HG03103 (cell line): ENCODE data around the gene PKHD1.

Source experiments
- ATAC-seq: cut with Tn5 transposase; IDR thresholded peaks from one replicate; pipeline ENCODE4 v1.9.1; 2021; ENCODE audit warnings: low read depth; ENCODE audit not compliant: unreplicated experiment

The PKHD1 gene

GRCh38 chr6:51824940-51825339 lies 262.5 kb downstream of the PKHD1 start:
- ATAC-seq: no peak

GRCh38 chr6:51820555-51820954 lies 266.9 kb downstream of the PKHD1 start:
- no peak for ATAC-seq

GRCh38 chr6:51818520-51819022 lies 268.8 kb downstream of the PKHD1 start:
- ATAC-seq: no peak

GRCh38 chr6:51817832-51818231 lies 269.6 kb downstream of the PKHD1 start:
- no peak for ATAC-seq

GRCh38 chr6:51814418-51814817 lies 273.0 kb downstream of the PKHD1 start:
- ATAC-seq: peak; percentile 72

GRCh38 chr6:51813904-51814303 lies 273.5 kb downstream of the PKHD1 start:
- ATAC-seq: no peak

GRCh38 chr6:51812231-51812630 lies 275.2 kb downstream of the PKHD1 start:
- no peak for ATAC-seq

GRCh38 chr6:51805517-51805916 lies 281.9 kb downstream of the PKHD1 start:
- ATAC-seq: peak; percentile 94

- ATAC-seq: no peak
Measured at GRCh38 chr6:51800603-51801002, 286.8 kb downstream of the PKHD1 start.

GRCh38 chr6:51793393-51793792 lies 294.0 kb downstream of the PKHD1 start:
- ATAC-seq: no peak

GRCh38 chr6:51792273-51793030 lies 295.0 kb downstream of the PKHD1 start:
- ATAC-seq: no peak

- ATAC-seq: no peak
Measured at GRCh38 chr6:51790946-51791345, 296.5 kb downstream of the PKHD1 start.

- no peak for ATAC-seq
Measured at GRCh38 chr6:51788121-51788520, 299.3 kb downstream of the PKHD1 start.

GRCh38 chr6:51778666-51779065 lies 308.7 kb downstream of the PKHD1 start:
- ATAC-seq: no peak

- no peak for ATAC-seq
Measured at GRCh38 chr6:51777618-51778017, 309.8 kb downstream of the PKHD1 start.

GRCh38 chr6:51775942-51776860 lies 311.2 kb downstream of the PKHD1 start:
- ATAC-seq: no peak

GRCh38 chr6:51768087-51768486 lies 319.3 kb downstream of the PKHD1 start:
- ATAC-seq: no peak

GRCh38 chr6:51765230-51765629 lies 322.2 kb downstream of the PKHD1 start:
- no peak for ATAC-seq

GRCh38 chr6:51753635-51754034 lies 333.8 kb downstream of the PKHD1 start:
- no peak for ATAC-seq

- no peak for ATAC-seq
Measured at GRCh38 chr6:51743999-51744398, 343.4 kb downstream of the PKHD1 start.

- ATAC-seq: no peak
Measured at GRCh38 chr6:51740658-51741057, 346.8 kb downstream of the PKHD1 start.
